ENCODE measurements around the gene CASS4. TPM values are rescaled to one million over a fixed set of nuclear protein-coding genes. Genes with fewer than 3 reads are reported as not detected.

CASS4 gene
- polyA plus RNA-seq, 1 donor from 2014 or later: 0.56 TPM

DNA sequence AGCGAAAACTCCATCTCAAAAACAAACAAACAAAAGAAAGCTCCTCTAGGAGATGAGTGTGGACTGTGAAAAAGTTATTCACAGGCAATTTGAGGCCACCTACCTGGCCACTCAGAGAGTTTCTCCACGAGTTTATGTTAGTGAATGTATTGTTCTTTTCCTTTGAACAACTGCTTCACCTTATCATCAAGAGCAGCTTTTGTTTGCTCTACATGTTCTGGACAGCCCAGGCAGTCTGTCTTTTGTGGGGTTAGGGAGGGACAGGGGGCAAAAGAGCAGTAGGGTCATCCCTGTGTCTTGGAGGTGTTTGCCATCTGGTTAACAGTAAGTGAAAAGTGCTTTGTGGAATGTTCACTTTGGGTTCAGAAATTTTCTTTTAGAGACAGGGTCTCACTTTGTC, 8.0 kb downstream of the CASS4 start:
- no peaks in the 10 kb centered on the region for H3K9me3 ChIP-seq (ENCODE audit: low read length)
- H3K79me2 ChIP-seq (replicated peaks; ENCODE audit: insufficient read depth, low read length): no peaks in the 10 kb centered on the region
- H2AFZ ChIP-seq (ENCODE audit: low read depth, low read length): no peak overlapping the region
- TF ChIP-seq, protein P1, sequence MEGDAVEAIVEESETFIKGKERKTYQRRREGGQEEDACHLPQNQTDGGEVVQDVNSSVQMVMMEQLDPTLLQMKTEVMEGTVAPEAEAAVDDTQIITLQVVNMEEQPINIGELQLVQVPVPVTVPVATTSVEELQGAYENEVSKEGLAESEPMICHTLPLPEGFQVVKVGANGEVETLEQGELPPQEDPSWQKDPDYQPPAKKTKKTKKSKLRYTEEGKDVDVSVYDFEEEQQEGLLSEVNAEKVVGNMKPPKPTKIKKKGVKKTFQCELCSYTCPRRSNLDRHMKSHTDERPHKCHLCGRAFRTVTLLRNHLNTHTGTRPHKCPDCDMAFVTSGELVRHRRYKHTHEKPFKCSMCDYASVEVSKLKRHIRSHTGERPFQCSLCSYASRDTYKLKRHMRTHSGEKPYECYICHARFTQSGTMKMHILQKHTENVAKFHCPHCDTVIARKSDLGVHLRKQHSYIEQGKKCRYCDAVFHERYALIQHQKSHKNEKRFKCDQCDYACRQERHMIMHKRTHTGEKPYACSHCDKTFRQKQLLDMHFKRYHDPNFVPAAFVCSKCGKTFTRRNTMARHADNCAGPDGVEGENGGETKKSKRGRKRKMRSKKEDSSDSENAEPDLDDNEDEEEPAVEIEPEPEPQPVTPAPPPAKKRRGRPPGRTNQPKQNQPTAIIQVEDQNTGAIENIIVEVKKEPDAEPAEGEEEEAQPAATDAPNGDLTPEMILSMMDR (IDR thresholded peaks at IDR 0.05; ENCODE audit: poor library complexity, severe bottlenecking): no peak
- no peak for TF ChIP-seq EP300 (conservative IDR thresholded peaks at IDR 0.05; ENCODE audit: poor library complexity, severe bottlenecking)
- no peak for TF ChIP-seq SMC3 (conservative IDR thresholded peaks at IDR 0.05; ENCODE audit: poor library complexity)
- no peak for TF ChIP-seq TAF1 (IDR thresholded peaks at IDR 0.05; ENCODE audit: low read depth)
- no peak for TF ChIP-seq RAD21 (conservative IDR thresholded peaks at IDR 0.05)
- no peak for TF ChIP-seq POLR2AphosphoS5 (IDR thresholded peaks at IDR 0.05)
- no peak for TF ChIP-seq EZH2 (IDR thresholded peaks at IDR 0.05; ENCODE audit: borderline replicate concordance, insufficient read depth, low read length, poor library complexity, severe bottlenecking)
- TF ChIP-seq MXI1 (conservative IDR thresholded peaks at IDR 0.05; ENCODE audit: poor library complexity, severe bottlenecking): no peak
- TF ChIP-seq, protein P2, sequence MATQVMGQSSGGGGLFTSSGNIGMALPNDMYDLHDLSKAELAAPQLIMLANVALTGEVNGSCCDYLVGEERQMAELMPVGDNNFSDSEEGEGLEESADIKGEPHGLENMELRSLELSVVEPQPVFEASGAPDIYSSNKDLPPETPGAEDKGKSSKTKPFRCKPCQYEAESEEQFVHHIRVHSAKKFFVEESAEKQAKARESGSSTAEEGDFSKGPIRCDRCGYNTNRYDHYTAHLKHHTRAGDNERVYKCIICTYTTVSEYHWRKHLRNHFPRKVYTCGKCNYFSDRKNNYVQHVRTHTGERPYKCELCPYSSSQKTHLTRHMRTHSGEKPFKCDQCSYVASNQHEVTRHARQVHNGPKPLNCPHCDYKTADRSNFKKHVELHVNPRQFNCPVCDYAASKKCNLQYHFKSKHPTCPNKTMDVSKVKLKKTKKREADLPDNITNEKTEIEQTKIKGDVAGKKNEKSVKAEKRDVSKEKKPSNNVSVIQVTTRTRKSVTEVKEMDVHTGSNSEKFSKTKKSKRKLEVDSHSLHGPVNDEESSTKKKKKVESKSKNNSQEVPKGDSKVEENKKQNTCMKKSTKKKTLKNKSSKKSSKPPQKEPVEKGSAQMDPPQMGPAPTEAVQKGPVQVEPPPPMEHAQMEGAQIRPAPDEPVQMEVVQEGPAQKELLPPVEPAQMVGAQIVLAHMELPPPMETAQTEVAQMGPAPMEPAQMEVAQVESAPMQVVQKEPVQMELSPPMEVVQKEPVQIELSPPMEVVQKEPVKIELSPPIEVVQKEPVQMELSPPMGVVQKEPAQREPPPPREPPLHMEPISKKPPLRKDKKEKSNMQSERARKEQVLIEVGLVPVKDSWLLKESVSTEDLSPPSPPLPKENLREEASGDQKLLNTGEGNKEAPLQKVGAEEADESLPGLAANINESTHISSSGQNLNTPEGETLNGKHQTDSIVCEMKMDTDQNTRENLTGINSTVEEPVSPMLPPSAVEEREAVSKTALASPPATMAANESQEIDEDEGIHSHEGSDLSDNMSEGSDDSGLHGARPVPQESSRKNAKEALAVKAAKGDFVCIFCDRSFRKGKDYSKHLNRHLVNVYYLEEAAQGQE (IDR thresholded peaks at IDR 0.05; ENCODE audit: borderline replicate concordance): no peak
- H3F3A ChIP-seq (ENCODE audit: insufficient read depth, low read length, poor library complexity, severe bottlenecking): no peaks in the 10 kb centered on the region
- no peaks in the 10 kb centered on the region for H4K20me1 ChIP-seq (ENCODE audit: insufficient read depth)
- no peak overlapping the region for H3K9ac ChIP-seq (ENCODE audit: low read length)
- H3K36me3 ChIP-seq (ENCODE audit: insufficient read depth, low read length): no peaks in the 10 kb centered on the region
- H3K9me2 ChIP-seq (ENCODE audit: insufficient read depth, low read length): no peaks in the 10 kb centered on the region
- no peak overlapping the region for H3K27ac ChIP-seq (ENCODE audit: low read length)
- no peak overlapping the region for H3K4me3 ChIP-seq (ENCODE audit: low read length)
- H3K4me2 ChIP-seq (ENCODE audit: low read length): no peak overlapping the region
- H3K27me3 ChIP-seq (ENCODE audit: insufficient read depth, low read depth, low read length): no peaks in the 10 kb centered on the region

DNA sequence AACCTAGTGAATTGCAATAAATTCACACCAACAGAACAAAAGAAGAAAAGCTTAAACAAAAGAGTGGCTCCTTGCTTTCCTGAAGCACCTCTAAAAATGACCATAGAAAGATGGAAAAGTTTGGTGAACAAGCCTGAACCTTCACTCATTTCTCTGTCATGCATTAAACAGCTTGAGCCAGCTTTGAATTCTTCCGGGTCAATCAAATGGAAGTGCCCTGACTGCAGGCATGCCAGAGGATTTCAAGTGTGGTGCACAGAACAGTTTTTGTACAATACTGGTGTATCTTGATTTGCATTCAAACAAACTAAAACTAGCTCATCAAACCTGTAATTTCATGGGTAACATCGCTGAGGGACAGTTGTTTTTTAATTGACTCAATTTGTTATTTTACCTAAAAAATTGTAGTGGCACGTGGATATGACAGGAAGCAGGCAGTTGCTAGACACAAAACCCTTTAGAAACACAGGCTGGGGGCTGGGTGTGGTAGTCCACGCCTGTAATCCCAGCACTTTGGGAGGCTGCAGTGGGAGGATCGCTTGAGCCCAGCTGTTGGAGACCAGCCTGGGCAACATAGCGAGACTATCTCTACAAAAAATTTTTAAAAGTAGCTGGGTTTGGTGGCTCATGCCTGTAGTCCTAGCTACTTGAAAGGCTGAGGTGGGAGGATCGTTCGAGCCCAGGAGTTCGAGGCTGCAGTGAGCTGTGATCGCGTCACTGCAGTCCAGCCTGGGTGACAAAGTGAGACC, 9.1 kb downstream of the CASS4 start:
- H3K9me2 ChIP-seq (ENCODE audit: insufficient read depth, low read length): no peaks in the 10 kb centered on the region
- H3F3A ChIP-seq (ENCODE audit: insufficient read depth, low read length, poor library complexity, severe bottlenecking): no peaks in the 10 kb centered on the region
- H3K27me3 ChIP-seq (ENCODE audit: insufficient read depth, low read depth, low read length): no peaks in the 10 kb centered on the region
- no peaks in the 10 kb centered on the region for H3K36me3 ChIP-seq (ENCODE audit: insufficient read depth, low read length)
- TF ChIP-seq RAD21 (conservative IDR thresholded peaks at IDR 0.05) (no peak), SMC3 (conservative IDR thresholded peaks at IDR 0.05; ENCODE audit: poor library complexity) (no peak), TAF1 (IDR thresholded peaks at IDR 0.05; ENCODE audit: low read depth) (no peak), EP300 (conservative IDR thresholded peaks at IDR 0.05; ENCODE audit: poor library complexity, severe bottlenecking) (no peak), MXI1 (conservative IDR thresholded peaks at IDR 0.05; ENCODE audit: poor library complexity, severe bottlenecking) (no peak), EZH2 (IDR thresholded peaks at IDR 0.05; ENCODE audit: borderline replicate concordance, insufficient read depth, low read length, poor library complexity, severe bottlenecking) (no peak), POLR2AphosphoS5 (IDR thresholded peaks at IDR 0.05) (no peak)
- TF ChIP-seq, protein P2 (IDR thresholded peaks at IDR 0.05; ENCODE audit: borderline replicate concordance): no peak
- TF ChIP-seq, protein P1 (IDR thresholded peaks at IDR 0.05; ENCODE audit: poor library complexity, severe bottlenecking): no peak
- H3K4me3 ChIP-seq (ENCODE audit: low read length): no peak overlapping the region
- H3K27ac ChIP-seq (ENCODE audit: low read length): no peak overlapping the region
- H3K9ac ChIP-seq (ENCODE audit: low read length): no peak overlapping the region
- no peaks in the 10 kb centered on the region for H3K79me2 ChIP-seq (replicated peaks; ENCODE audit: insufficient read depth, low read length)
- H3K9me3 ChIP-seq (ENCODE audit: low read length): no peaks in the 10 kb centered on the region
- H2AFZ ChIP-seq (ENCODE audit: low read depth, low read length): no peak overlapping the region
- no peak overlapping the region for H3K4me2 ChIP-seq (ENCODE audit: low read length)
- no peaks in the 10 kb centered on the region for H4K20me1 ChIP-seq (ENCODE audit: insufficient read depth)

Data from neural cell (in vitro differentiated cells).